Hematopoietic multipotent progenitor cell treated with erythropoietin and hydrocortisone succinate and interleukin-3 and kit ligand, for 6 days (in vitro differentiated cells): ENCODE data around the gene TNRC6B.
A peak's percentile ranks its signal among the peaks of the same experiment; 100 is the strongest.
"Not testable (repeated sequence)": the region's sequence is repeated elsewhere in the genome, so short reads cannot be mapped to it uniquely, and the experiment has no call there.

Experiments used
- DNase-seq: peaks from one replicate; pipeline ENCODE4 v3.0.0-alpha.2; 2015

Gene TNRC6B, protein sequence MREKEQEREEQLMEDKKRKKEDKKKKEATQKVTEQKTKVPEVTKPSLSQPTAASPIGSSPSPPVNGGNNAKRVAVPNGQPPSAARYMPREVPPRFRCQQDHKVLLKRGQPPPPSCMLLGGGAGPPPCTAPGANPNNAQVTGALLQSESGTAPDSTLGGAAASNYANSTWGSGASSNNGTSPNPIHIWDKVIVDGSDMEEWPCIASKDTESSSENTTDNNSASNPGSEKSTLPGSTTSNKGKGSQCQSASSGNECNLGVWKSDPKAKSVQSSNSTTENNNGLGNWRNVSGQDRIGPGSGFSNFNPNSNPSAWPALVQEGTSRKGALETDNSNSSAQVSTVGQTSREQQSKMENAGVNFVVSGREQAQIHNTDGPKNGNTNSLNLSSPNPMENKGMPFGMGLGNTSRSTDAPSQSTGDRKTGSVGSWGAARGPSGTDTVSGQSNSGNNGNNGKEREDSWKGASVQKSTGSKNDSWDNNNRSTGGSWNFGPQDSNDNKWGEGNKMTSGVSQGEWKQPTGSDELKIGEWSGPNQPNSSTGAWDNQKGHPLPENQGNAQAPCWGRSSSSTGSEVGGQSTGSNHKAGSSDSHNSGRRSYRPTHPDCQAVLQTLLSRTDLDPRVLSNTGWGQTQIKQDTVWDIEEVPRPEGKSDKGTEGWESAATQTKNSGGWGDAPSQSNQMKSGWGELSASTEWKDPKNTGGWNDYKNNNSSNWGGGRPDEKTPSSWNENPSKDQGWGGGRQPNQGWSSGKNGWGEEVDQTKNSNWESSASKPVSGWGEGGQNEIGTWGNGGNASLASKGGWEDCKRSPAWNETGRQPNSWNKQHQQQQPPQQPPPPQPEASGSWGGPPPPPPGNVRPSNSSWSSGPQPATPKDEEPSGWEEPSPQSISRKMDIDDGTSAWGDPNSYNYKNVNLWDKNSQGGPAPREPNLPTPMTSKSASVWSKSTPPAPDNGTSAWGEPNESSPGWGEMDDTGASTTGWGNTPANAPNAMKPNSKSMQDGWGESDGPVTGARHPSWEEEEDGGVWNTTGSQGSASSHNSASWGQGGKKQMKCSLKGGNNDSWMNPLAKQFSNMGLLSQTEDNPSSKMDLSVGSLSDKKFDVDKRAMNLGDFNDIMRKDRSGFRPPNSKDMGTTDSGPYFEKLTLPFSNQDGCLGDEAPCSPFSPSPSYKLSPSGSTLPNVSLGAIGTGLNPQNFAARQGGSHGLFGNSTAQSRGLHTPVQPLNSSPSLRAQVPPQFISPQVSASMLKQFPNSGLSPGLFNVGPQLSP (N-terminal part only)

DNA sequence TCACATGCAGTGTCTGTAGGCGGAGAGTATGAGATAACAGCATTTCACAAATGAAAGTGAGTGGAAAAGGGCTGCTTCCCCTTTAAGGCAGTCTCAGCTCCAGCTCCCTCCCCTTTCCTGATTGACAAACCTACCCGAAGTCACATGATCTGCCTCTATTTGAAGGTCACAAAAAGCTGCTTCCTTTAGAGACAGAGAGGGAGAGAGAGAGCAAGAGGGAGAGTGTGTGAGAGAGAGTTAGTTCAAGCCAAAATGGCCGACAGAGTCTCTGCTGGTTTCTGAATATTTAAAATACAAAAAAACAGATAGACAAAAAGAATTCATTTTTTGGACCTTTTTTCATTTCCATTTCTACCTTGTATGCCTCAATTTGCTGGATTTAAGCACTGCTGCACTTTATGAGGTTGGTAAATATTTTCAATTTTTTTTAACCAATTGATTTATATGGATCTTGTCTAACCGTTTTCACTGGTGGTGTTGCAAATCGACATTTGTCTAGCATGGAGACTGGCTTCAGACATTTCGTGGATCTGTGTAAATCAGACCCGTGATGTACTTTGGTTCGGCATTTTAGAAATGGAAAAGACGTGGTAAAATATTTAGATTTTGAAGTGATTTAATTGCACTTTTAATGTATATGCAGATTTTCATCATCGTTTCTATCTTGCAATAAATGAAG lies at the start of gene TNRC6B:
Gene TNRC6B, plus strand, starts transcription at position 188 of the 679 bp plus-strand sequence. Its CDS starts 211 bp downstream, at position 399.
- DNase-seq, result peak; percentile 99

DNA sequence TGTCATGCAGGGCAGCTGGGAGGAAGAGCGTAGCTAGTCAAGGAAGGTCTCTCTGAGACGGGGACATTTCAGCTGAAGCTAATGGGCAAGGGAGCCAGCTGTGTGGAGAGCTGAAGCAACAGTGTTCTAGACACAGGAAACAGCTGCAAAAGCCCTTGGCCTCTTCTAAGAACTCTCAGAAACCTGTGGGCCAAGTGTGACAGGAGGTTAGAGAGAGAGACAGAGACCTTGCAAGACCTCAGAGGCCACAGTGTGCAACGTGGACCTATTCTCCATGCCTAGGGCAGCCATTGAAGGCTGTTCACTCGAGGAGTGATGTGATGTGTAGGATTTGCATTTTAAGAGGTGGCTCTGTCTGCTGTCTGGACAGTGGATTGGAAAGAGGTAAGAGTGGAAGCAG lies 48.7 kb upstream of the TNRC6B start:
- peak; percentile 74 for DNase-seq

DNA sequence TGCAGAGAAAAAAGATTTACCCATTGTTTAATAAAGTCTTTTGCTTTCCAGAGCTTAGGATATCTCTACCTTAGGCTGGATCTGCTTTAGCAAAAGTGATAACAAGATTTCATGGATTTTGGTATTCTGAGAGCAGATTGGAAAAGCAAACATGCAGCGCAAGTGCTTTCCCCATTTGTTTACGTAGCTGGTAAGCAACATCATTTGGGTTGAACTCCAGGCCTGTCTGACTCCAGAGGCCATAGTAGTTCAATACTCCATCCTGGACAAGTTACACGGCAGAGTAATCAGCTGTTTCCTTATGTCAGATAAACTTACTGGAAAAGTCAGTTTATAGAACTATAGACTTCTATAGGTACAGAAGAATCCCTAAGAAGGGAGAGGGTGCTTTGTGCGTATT lies 40.6 kb upstream of the TNRC6B start:
- no peak for DNase-seq

DNA sequence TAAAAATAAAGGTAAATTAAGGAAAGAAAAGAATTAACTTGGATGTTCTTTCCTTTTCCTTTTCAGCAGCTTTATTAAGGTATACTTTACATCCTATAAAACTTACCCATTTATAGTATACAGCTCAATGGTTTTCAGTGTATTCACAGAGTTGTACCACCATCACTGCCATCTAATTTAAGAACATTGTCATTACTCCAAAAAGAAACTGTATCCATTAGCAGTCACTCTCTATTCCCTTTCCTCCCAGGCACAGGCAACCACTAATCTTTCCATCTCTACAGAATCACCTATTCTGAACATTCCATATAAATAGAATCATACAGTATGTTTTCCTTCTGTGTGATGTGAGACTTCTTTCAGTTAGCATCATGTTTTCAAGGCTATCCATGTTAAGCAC lies 38.9 kb upstream of the TNRC6B start:
- no peak for DNase-seq

DNA sequence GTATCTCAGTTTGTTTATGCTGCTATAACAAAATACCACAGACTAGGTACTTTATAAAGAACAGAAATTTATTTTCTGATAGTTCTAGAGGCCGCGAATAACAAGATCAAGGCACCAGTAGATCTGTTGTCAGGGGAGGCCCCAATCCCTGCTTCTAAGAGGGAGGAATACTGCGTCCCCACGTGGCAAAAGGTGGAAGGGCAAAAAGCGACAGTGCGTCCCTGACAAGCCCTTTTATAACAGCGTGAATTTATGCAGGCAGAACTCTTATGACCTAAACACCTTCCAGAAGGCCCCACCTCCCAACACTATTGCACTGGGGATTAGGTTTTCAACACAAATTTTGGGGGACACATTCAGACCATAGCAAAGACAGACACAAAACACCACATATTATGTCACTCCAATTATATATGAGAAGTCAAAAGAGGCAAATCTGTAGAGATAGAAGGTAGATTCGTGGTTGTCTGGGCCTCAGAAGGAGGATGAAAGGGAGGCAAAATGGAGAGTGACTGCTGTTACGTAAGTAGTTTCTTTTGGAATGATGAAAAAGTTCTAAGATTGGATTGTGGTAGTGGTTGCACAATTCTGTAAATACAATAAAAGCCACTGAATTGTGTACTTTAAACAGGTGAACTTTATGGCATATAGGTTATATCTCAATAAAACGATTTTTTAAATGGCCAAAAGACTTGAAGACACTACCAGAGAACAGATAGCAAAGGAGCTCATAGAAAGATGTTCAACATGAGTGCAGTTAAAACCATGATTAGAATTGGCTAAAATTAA lies 30.1 kb upstream of the TNRC6B start:
- DNase-seq, result no peak

DNA sequence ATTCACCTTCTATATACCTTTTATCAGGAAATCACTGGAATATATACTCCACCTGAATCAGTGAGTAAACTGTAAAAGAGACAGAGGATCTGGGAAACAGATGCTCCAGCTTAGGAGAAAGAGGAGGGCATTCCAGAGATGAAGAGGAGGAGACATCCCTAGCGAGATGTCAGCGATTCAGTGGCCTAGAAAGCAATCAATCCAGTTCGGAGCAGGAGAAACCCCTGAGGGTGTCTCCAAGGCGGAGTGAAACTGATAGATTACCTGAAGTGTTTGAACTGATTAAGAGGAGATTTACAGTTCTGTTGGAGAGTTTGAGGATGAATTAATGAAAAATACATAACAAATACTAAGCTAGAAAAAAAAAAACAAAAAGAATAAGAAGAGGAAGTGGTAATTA lies 24.5 kb upstream of the TNRC6B start:
- DNase-seq, result no peak

DNA sequence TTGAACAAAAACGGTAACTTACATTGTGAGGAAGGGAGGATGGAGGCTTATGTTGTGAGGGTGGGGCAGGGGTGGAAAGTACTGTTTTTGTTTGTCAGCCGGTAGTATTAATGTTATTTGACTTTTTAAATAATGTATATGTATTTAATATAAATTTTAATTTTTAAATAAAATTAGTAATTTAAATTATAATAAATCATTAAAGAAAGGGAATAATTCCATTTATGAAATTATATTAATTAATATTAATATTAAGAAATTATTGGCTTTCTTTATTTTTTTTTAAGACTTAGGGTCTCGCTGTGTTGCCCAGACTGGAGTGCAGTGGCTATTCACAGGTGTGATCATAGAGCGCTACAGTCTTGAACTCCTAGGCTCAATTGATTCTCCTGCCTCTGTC lies 24.0 kb upstream of the TNRC6B start:
- no peak for DNase-seq

DNA sequence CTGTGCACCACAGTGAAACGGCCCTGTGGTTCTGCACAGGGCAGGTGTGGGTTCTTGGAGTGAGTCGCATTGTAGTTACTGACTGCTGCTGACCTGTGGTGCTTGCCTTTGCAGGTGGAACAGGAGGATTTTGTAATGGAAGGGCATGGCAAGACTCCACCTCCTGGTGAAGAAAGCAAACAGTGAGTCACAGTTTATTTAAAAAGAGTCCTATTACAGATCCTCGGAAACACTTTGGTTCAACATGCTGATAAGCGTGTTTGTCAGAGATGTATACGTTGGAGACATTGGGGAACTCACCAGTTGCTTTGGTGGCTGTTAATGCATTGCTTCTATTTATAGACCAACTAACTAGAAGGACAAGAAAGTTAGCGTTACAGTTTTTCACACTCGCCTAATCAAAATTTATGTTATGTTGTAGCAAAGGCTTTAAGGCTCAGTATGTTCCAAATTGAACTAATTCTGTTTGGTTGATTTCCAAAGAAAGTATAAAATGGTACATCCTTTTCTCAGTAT lies 21.7 kb upstream of the TNRC6B start:
- peak; percentile 74 for DNase-seq

DNA sequence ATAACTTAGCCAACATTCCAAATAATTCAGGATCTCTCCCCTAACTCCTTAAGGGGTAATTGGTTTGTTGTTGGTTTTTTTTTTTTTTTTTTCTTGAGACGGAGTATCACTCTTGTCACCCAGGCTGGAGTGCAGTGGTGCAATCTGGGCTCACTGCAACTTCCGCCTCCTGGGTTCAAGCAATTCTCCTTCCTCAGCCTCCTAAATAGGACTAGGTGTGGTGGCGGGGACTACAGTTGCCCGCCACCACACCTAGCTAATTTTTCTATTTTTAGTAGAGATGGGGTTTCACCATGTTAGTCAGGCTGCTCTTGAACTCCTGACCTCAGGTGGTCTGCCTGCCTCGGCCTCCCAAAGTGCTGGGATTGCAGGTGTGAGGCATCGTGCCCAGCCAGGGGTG lies 21.0 kb upstream of the TNRC6B start:
- not testable (repeated sequence) for DNase-seq

DNA sequence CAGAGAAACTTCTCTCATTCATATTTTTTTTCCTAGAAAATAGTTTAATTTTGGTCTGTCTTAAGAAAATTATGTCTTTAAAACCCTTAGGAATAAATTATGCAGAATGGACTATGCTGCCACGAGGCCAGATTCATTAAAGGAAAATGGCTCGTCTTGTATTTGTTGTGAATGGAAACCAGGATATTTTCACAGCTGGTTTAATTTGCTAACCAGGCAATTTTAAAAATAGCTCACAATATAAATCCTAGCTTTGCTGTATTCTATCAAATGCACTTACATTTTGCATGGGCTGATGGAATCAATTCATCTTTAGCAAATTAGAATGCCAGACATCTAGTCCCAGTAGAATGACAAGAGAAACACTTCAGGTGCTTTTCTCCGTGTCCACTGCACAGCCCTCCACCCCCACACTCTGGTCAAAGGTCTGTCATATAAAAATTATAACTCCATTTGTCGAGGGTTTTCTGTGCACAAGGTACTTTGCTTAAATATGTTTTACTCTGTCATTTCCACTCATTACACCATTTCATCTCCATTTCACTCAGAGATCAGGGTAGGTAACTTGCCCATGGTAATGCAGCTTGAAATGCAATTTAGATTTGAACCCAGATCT lies 20.3 kb upstream of the TNRC6B start:
- DNase-seq, result no peak

DNA sequence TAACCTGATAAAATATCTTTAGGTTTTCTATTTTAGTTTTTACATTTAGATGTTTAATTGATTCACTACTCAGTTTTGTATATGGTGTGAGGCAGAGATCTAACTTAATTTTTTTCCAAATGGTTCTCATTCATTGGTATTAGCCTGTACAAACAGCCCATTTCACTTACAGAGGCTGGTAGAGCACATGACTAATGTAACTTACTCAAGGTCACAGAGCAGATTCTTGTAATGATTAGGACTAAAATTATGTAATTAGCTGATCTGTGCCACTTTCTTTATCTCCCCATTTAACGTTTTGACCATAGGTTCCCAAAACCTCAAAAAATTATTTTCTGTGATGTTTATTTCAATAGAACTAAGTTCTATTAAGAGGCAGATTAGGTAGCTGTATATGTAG lies 16.5 kb upstream of the TNRC6B start:
- DNase-seq, result peak; percentile 58

DNA sequence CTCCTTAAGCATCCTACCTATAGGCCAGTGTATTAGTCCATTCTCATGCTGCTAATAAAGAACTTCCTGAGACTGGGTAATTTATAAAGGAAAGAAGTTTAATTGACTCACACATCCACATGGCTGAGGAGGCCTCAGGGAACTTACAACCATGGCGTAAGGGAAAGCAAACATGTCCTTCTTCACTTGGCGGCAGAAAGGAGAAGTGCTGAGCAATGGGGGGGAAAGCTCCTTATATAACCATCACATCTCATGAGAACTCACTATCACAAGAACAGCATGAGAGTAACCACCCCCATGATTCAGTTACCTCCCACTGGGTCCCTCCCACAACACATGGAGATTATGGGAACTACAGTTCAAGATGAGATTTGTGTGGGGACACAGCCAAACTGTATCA lies 12.2 kb upstream of the TNRC6B start:
- DNase-seq, result not testable (repeated sequence)

DNA sequence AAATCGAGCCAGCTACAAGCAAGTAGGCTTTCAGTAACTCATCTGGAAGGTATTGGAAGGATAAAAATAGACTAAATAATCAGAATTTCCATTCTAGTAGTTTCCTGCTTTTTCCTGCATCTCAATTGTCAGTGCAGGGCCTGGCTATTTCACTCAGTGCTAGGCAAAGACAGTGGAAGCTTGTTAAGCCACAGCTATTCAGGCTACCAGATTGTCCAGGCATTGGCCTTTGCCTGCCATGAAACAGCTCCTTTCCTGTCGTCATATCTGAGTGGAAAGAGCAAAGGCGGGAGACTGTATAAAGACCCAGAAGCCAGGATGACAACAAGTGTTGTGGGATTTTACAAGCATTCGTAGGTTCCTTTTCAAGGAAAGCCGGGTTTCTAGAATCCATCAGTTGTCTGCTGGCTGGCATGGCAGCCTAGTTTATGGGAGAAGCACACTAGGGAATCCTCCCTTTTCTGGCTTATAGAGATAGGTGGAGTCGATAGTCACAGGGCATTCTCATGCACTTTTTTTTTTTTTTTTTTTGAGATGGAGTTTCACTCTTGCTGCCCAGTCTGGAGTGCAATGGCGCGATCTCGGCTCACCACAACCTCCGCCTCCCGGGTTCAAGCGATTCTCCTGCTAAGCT lies 2.0 kb upstream of the TNRC6B start:
- peak; percentile 49 for DNase-seq

DNA sequence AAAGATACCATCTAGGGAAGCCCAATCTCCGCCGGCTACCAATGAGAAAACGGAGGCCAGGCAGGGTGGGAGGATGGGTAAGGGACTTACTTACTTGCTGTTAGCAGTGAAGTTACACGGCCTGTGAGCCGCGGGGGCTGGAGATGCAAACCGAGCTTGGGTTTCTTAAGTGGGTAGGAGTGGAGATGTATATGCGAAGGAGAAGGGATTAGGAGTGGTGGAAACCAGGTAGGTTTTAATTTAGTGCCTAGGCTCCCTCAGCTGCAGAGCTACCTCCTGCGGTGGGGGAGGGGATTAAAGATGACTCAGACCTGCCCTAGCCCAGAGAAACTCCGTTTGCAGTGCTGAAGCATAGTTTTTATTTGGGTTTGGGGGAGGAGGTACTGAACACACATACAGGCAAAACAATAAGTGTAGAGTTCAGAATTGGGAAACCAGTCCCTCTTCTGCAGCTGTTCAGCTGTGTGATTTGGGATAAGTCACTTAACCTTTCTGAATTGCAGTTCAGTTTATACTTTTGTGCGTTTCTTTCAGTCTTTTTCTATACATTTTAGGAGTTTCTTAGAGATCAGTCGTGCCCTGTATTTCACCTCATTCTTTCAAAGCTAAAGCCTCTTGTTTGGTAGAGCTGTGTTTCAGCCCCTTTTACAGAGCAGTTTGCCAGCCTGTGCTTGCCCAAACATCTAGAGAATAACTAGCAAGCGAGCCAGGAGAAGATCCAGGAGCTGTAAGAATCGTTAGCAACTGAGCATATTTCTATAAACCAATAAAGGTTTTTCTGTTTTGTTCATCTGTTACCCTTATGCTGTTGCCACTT lies 596 bp upstream of the TNRC6B start:
- DNase-seq, result peak; percentile 84

DNA sequence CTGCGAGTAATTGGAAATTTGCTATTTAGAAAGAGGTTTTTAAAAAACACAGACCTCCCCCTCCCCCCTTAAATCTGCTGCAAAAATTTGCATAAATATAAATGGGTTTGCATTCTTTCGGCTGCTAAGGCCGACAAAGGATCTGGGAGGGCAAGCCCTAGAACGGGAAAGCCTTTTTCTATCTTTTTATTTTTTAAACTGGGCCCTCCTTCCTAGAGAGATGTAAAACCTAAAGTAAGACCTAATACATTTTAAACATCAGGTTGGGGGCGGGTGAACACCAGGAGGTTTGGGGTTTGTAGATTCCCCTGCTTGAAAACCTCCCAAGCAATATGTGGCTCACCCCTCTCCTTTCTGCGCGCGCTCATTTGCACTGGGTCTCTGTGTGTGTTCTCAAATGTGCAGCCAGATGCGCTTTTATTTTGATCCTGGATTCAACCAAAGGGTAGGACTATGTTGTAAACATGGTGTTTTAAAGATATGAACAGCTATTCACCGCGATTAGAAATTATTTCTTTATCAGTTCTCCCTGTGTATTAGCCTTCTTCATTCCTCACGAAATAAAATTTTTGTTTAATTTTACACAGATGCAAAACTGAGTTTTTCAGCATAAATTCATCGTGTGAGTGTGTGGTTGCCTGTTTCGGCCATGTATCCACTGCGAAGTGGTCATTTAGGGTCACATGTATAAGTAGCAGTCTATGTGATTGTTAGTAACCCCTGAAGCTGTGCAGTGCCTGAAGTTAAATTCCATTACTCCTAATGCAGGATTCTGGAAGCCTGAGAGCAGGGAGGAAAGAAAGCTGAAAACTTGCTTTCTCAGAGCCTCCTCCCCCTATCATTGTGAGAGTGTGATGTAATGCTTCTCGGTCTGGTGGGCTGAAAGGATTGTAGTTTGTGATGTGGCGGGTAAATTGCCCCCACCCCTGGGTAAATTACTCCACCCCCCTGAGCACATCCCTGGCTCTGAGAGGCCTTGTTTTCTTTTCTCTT lies 988 bp downstream of the TNRC6B start:
- DNase-seq, result peak; percentile 68

DNA sequence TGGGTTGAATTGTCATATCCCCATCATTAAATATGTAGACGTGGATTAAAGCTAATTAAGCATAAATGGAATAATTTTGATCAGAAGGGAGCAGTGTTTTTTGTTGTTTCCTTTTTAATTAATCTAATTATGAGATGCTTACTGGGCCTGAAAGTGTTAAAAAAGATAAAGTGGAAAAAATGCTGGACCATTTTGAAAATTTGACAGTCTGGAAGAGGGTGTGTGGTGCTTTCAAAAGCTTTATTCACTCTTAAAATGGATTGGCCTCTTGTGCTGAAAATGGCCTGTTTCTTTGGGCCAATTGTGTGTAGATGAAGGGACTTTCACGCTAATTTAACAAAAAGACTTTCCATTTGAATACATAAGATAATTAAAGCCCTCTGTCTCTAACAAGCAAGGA lies 1.8 kb downstream of the TNRC6B start:
- DNase-seq, result no peak

DNA sequence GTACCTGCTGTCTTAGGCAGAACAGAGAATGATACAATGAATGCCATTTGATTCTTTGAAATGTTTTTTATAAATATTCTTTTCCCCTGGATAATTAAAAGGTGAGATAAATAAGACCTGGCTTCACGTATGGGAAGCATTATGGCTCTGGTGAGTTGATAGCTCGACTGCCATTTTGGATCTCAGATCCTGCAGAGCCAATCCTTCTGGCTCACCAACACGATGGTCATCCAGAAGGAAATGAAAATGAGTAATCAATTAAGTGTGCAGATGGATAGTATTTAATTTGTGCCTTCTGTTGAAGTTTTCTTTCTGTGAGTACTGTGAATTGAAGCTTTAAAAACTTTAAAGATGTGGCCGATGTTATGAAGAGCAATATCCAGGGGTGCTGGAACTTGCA lies 2.7 kb downstream of the TNRC6B start:
- no peak for DNase-seq

DNA sequence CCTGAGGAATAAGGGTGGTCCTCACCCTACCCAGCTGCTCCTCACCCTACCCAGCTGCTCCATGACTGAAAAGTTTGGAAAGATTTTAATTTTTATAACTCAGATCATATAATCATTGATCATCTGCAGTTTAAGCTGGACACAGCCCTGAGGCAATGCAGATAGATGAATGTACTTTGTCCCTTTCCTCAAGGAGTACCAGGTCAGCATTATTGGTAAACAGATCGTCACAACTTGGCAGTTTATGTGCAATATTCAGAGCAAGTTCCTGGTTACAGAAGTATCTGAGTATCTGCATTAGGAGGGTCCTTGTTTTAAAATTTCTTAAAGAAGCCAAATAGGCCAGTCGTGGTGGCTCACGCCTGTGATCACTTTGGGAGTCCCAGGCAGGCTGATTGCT lies 3.6 kb downstream of the TNRC6B start:
- DNase-seq, result no peak
